Measurements from ENCODE around the gene CIRBP. TPM values are rescaled to one million over a fixed set of nuclear protein-coding genes. Genes with fewer than 3 reads are reported as not detected.

Gene CIRBP
- total RNA-seq, 1 donor from 2014 or later = 184 TPM

- Histone ChIP-seq H3K4me1 (ENCODE audit: insufficient read depth, low read length) (no peaks in the 10 kb centered on the region), H3K27me3 (ENCODE audit: insufficient read depth, low read length) (no peaks in the 10 kb centered on the region), H3K4me2 (ENCODE audit: low read length) (no peak overlapping the region), H4K20me1 (ENCODE audit: insufficient read depth, low read length) (peaks cover 6% of the 10 kb centered on the region), H2AFZ (ENCODE audit: low read depth, low read length) (no peak overlapping the region), H3K4me3 (ENCODE audit: insufficient read depth, low read depth, low read length) (no peak overlapping the region), H3K9me3 (ENCODE audit: insufficient read depth, low read depth, low read length) (no peaks in the 10 kb centered on the region), H3K9ac (ENCODE audit: low read length) (no peak overlapping the region), H3K36me3 (ENCODE audit: insufficient read depth, low read length) (no peaks in the 10 kb centered on the region), H3K79me2 (ENCODE audit: insufficient read depth, low read length) (no peaks in the 10 kb centered on the region), H3K27ac (ENCODE audit: low read depth, low read length) (no peak overlapping the region)
- DNase-seq (ENCODE audit: low read depth) = no peak
- Mint-ChIP-seq H3K27me3 (ENCODE audit: low read depth, unreplicated experiment) (peaks cover 6% of the 10 kb centered on the region), H3K36me3 (ENCODE audit: low read depth, unreplicated experiment) (no peaks in the 10 kb centered on the region), H3K27ac (ENCODE audit: unreplicated experiment) (no peak overlapping the region), H3K9me3 (ENCODE audit: unreplicated experiment) (no peaks in the 10 kb centered on the region), H3K4me3 (ENCODE audit: unreplicated experiment) (no peak overlapping the region), H3K4me1 (ENCODE audit: low read depth, unreplicated experiment) (no peaks in the 10 kb centered on the region)
- TF ChIP-seq, protein P1, sequence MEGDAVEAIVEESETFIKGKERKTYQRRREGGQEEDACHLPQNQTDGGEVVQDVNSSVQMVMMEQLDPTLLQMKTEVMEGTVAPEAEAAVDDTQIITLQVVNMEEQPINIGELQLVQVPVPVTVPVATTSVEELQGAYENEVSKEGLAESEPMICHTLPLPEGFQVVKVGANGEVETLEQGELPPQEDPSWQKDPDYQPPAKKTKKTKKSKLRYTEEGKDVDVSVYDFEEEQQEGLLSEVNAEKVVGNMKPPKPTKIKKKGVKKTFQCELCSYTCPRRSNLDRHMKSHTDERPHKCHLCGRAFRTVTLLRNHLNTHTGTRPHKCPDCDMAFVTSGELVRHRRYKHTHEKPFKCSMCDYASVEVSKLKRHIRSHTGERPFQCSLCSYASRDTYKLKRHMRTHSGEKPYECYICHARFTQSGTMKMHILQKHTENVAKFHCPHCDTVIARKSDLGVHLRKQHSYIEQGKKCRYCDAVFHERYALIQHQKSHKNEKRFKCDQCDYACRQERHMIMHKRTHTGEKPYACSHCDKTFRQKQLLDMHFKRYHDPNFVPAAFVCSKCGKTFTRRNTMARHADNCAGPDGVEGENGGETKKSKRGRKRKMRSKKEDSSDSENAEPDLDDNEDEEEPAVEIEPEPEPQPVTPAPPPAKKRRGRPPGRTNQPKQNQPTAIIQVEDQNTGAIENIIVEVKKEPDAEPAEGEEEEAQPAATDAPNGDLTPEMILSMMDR (IDR thresholded peaks at IDR 0.05; ENCODE audit: insufficient read depth, low read depth, low read length) = no peak
- TF ChIP-seq EZH2 (IDR thresholded peaks at IDR 0.05; ENCODE audit: insufficient read depth, low read length) = no peak
- FAIRE-seq = no peak
Observed at GRCh38 chr19:1294688-1295087, 25.6 kb downstream of the CIRBP start.

- Histone ChIP-seq H4K20me1 (ENCODE audit: insufficient read depth, low read length) (peaks cover 6% of the 10 kb centered on the region), H3K9ac (ENCODE audit: low read length) (no peak overlapping the region), H3K27ac (ENCODE audit: low read depth, low read length) (no peak overlapping the region), H3K4me3 (ENCODE audit: insufficient read depth, low read depth, low read length) (no peak overlapping the region), H3K36me3 (ENCODE audit: insufficient read depth, low read length) (no peaks in the 10 kb centered on the region), H3K9me3 (ENCODE audit: insufficient read depth, low read depth, low read length) (no peaks in the 10 kb centered on the region), H3K4me1 (ENCODE audit: insufficient read depth, low read length) (no peaks in the 10 kb centered on the region), H2AFZ (ENCODE audit: low read depth, low read length) (no peak overlapping the region), H3K79me2 (ENCODE audit: insufficient read depth, low read length) (no peaks in the 10 kb centered on the region), H3K27me3 (ENCODE audit: insufficient read depth, low read length) (no peaks in the 10 kb centered on the region), H3K4me2 (ENCODE audit: low read length) (peak overlapping the region; percentile 39)
- H3K27ac Mint-ChIP-seq (ENCODE audit: unreplicated experiment) = no peak overlapping the region
- DNase-seq (ENCODE audit: low read depth) (no peak), FAIRE-seq (no peak)
- TF ChIP-seq, protein P1 (IDR thresholded peaks at IDR 0.05; ENCODE audit: insufficient read depth, low read depth, low read length) = no peak
- no peak for TF ChIP-seq EZH2 (IDR thresholded peaks at IDR 0.05; ENCODE audit: insufficient read depth, low read length)
- H3K27me3 Mint-ChIP-seq (ENCODE audit: low read depth, unreplicated experiment) = peaks cover 6% of the 10 kb centered on the region
- H3K9me3 Mint-ChIP-seq (ENCODE audit: unreplicated experiment) = no peaks in the 10 kb centered on the region
- no peaks in the 10 kb centered on the region for H3K36me3 Mint-ChIP-seq (ENCODE audit: low read depth, unreplicated experiment)
- no peaks in the 10 kb centered on the region for H3K4me1 Mint-ChIP-seq (ENCODE audit: low read depth, unreplicated experiment)
- H3K4me3 Mint-ChIP-seq (ENCODE audit: unreplicated experiment) = no peak overlapping the region
Observed at GRCh38 chr19:1295169-1296012, 26.3 kb downstream of the CIRBP start.

- Histone ChIP-seq H3K4me3 (ENCODE audit: insufficient read depth, low read depth, low read length) (no peak overlapping the region), H3K4me2 (ENCODE audit: low read length) (no peak overlapping the region), H3K4me1 (ENCODE audit: insufficient read depth, low read length) (no peaks in the 10 kb centered on the region), H3K9me3 (ENCODE audit: insufficient read depth, low read depth, low read length) (no peaks in the 10 kb centered on the region), H3K36me3 (ENCODE audit: insufficient read depth, low read length) (no peaks in the 10 kb centered on the region), H4K20me1 (ENCODE audit: insufficient read depth, low read length) (peaks cover 6% of the 10 kb centered on the region), H2AFZ (ENCODE audit: low read depth, low read length) (no peak overlapping the region), H3K79me2 (ENCODE audit: insufficient read depth, low read length) (no peaks in the 10 kb centered on the region), H3K27ac (ENCODE audit: low read depth, low read length) (no peak overlapping the region), H3K9ac (ENCODE audit: low read length) (no peak overlapping the region), H3K27me3 (ENCODE audit: insufficient read depth, low read length) (no peaks in the 10 kb centered on the region)
- Mint-ChIP-seq H3K4me1 (ENCODE audit: low read depth, unreplicated experiment) (no peaks in the 10 kb centered on the region), H3K36me3 (ENCODE audit: low read depth, unreplicated experiment) (no peaks in the 10 kb centered on the region), H3K27ac (ENCODE audit: unreplicated experiment) (no peak overlapping the region), H3K27me3 (ENCODE audit: low read depth, unreplicated experiment) (peaks cover 6% of the 10 kb centered on the region), H3K4me3 (ENCODE audit: unreplicated experiment) (no peak overlapping the region), H3K9me3 (ENCODE audit: unreplicated experiment) (no peaks in the 10 kb centered on the region)
- TF ChIP-seq, protein P1 (IDR thresholded peaks at IDR 0.05; ENCODE audit: insufficient read depth, low read depth, low read length) = no peak
- no peak for TF ChIP-seq EZH2 (IDR thresholded peaks at IDR 0.05; ENCODE audit: insufficient read depth, low read length)
- DNase-seq (ENCODE audit: low read depth) (no peak), FAIRE-seq (no peak)
Observed at GRCh38 chr19:1296078-1296477, 26.9 kb downstream of the CIRBP start.

Measured in astrocyte (in vitro differentiated cells and primary cell).